ENCODE data around the gene CD68. TPM values are rescaled to one million over a fixed set of nuclear protein-coding genes. Genes with fewer than 3 reads are reported as not detected.

Gene CD68
- total RNA-seq, 1 donor from 2014 or later, result not detected

- H3K4me1 Mint-ChIP-seq (ENCODE audit: low read depth, unreplicated experiment), result no peaks in the 10 kb centered on the region
- no peak overlapping the region for H3K4me3 Mint-ChIP-seq (ENCODE audit: unreplicated experiment)
- TF ChIP-seq CTCF (IDR thresholded peaks at IDR 0.05; ENCODE audit: partially characterized antibody, unreplicated experiment), result no peak
- no peak for DNase-seq
- peaks cover 5% of the 10 kb centered on the region for H3K27me3 Mint-ChIP-seq (ENCODE audit: unreplicated experiment)
- H3K27ac Mint-ChIP-seq (ENCODE audit: unreplicated experiment), result no peak overlapping the region
- H3K36me3 Mint-ChIP-seq (ENCODE audit: unreplicated experiment), result peaks cover 6% of the 10 kb centered on the region
- peaks cover 4% of the 10 kb centered on the region for H3K9me3 Mint-ChIP-seq (ENCODE audit: unreplicated experiment)
Measured at GRCh38 chr17:7541074-7541621, 38.3 kb upstream of the CD68 start.

- Mint-ChIP-seq H3K27ac (ENCODE audit: unreplicated experiment) (no peak overlapping the region), H3K9me3 (ENCODE audit: unreplicated experiment) (peaks cover 7% of the 10 kb centered on the region), H3K27me3 (ENCODE audit: unreplicated experiment) (peaks cover 17% of the 10 kb centered on the region), H3K36me3 (ENCODE audit: unreplicated experiment) (no peaks in the 10 kb centered on the region), H3K4me3 (ENCODE audit: unreplicated experiment) (no peak overlapping the region), H3K4me1 (ENCODE audit: low read depth, unreplicated experiment) (no peaks in the 10 kb centered on the region)
- no peak for DNase-seq
- TF ChIP-seq CTCF (IDR thresholded peaks at IDR 0.05; ENCODE audit: partially characterized antibody, unreplicated experiment), result no peak
Measured at GRCh38 chr17:7544911-7545310, 34.5 kb upstream of the CD68 start.

GRCh38 chr17:7548585-7549400, 30.6 kb upstream of the CD68 start, which contains the start of gene TNFSF12:
Gene TNFSF12 (plus strand): TSS chr17:7549058. CDS start chr17:7549154, 96 bp downstream.
- Mint-ChIP-seq H3K36me3 (ENCODE audit: unreplicated experiment) (peaks cover 9% of the 10 kb centered on the region), H3K4me3 (ENCODE audit: unreplicated experiment) (peak within 1 kb of the TSS; percentile 65), H3K27me3 (ENCODE audit: unreplicated experiment) (peaks cover 18% of the 10 kb centered on the region), H3K27ac (ENCODE audit: unreplicated experiment) (no peak within 1 kb of the TSS), H3K9me3 (ENCODE audit: unreplicated experiment) (peaks cover 6% of the 10 kb centered on the region), H3K4me1 (ENCODE audit: low read depth, unreplicated experiment) (no peaks in the 10 kb centered on the region)
- TF ChIP-seq CTCF (IDR thresholded peaks at IDR 0.05; ENCODE audit: partially characterized antibody, unreplicated experiment), result peak; percentile 19
- peak; percentile 52 for DNase-seq

- no peaks in the 10 kb centered on the region for H3K4me1 Mint-ChIP-seq (ENCODE audit: low read depth, unreplicated experiment)
- no peak for TF ChIP-seq CTCF (IDR thresholded peaks at IDR 0.05; ENCODE audit: partially characterized antibody, unreplicated experiment)
- peaks cover 10% of the 10 kb centered on the region for H3K36me3 Mint-ChIP-seq (ENCODE audit: unreplicated experiment)
- H3K27ac Mint-ChIP-seq (ENCODE audit: unreplicated experiment), result no peak overlapping the region
- peak overlapping the region; percentile 59 for H3K4me3 Mint-ChIP-seq (ENCODE audit: unreplicated experiment)
- peaks cover 6% of the 10 kb centered on the region for H3K9me3 Mint-ChIP-seq (ENCODE audit: unreplicated experiment)
- DNase-seq, result no peak
- peaks cover 18% of the 10 kb centered on the region for H3K27me3 Mint-ChIP-seq (ENCODE audit: unreplicated experiment)
Measured at GRCh38 chr17:7549401-7550055, 29.9 kb upstream of the CD68 start.

Data from glutamatergic neuron (in vitro differentiated cells).